Measurements from ENCODE around the gene CTNNB1. TPM values are rescaled to one million over a fixed set of nuclear protein-coding genes. Genes with fewer than 3 reads are reported as not detected.

CTNNB1 gene
- total and polyA plus RNA-seq, 2 of the 8 experiments (the other 6 are each of a cell fraction or from before 2014, with no cell fraction given), result 356 to 579 TPM

- Histone ChIP-seq H4K20me1 (replicated peaks in 1 of 2; ENCODE audit: control insufficient read depth in 1 of 2, insufficient read depth in 2 of 2, low read length in 2 of 2) (peaks cover 0 to 1% of the 10 kb centered on the region in 2 experiments), H3K14ac (ENCODE audit: insufficient read length) (no peak overlapping the region), H3K56ac (replicated peaks; ENCODE audit: insufficient read length, low read depth, low read length) (no peak overlapping the region), H3K9ac (replicated peaks in 1 of 4; ENCODE audit: extremely low read depth in 1 of 4, low read depth in 3 of 4, low read length in 3 of 4) (no peak overlapping the region), H3K27ac (ENCODE audit: low read depth, low read length) (no peak overlapping the region), H3K79me1 (ENCODE audit: low read depth, low read length) (no peaks in the 10 kb centered on the region), H3K23ac (ENCODE audit: insufficient read length) (no peak overlapping the region), H3K27me3 (replicated peaks in 1 of 4; ENCODE audit: control insufficient read depth in 3 of 4, extremely low read depth in 1 of 4, insufficient read depth in 3 of 4, low read length in 3 of 4) (no peaks in the 10 kb centered on the region), H2BK5ac (ENCODE audit: low read depth, low read length) (no peak overlapping the region), H2BK120ac (replicated peaks; ENCODE audit: low read depth, low read length) (no peak overlapping the region), H3K4me3 (ENCODE audit: extremely low read depth in 1 of 4, insufficient read depth in 2 of 4, low read depth in 3 of 4, low read length in 4 of 4) (no peak overlapping the region), H2BK12ac (ENCODE audit: low read depth, low read length) (no peak overlapping the region; the same call in 1 of the 2 replicates), H3K4me1 (replicated peaks in 1 of 4; ENCODE audit: control insufficient read depth in 3 of 4, insufficient read depth in 4 of 4, low read length in 3 of 4) (peaks cover 0 to 3% (median 0%) of the 10 kb centered on the region in 4 experiments; a peak in 2 of 7 replicates), H2BK20ac (ENCODE audit: low read length) (no peak overlapping the region), H2BK15ac (ENCODE audit: low read length) (no peak overlapping the region), H3K23me2 (ENCODE audit: low read depth, low read length) (no peaks in the 10 kb centered on the region), H2AFZ (ENCODE audit: low read length) (no peak overlapping the region), H3K4ac (replicated peaks; ENCODE audit: insufficient read length, low read depth, low read length) (no peak overlapping the region), H4K8ac (ENCODE audit: extremely low read depth, insufficient read depth, low read length) (no peak overlapping the region), H3K79me2 (ENCODE audit: control insufficient read depth in 1 of 2, insufficient read depth in 2 of 2, low read length in 2 of 2) (no peaks in the 10 kb centered on the region), H3K4me2 (ENCODE audit: insufficient read depth in 1 of 2, low read depth in 2 of 2, low read length in 2 of 2) (no peak overlapping the region), H4K91ac (replicated peaks; ENCODE audit: insufficient read length, low read length) (no peak overlapping the region), H3K9me3 (ENCODE audit: insufficient read depth in 2 of 2, low read depth in 1 of 2, low read length in 1 of 2) (no peaks in the 10 kb centered on the region), H3K36me3 (ENCODE audit: control insufficient read depth in 2 of 4, insufficient read depth in 4 of 4, low read length in 3 of 4) (no peaks in the 10 kb centered on the region), H4K5ac (ENCODE audit: insufficient read length, low read depth, low read length) (no peak overlapping the region), H3K18ac (ENCODE audit: extremely low read depth, low read length) (no peak overlapping the region), H2AK5ac (ENCODE audit: low read depth, low read length) (no peak overlapping the region)
- WGBS, 2 experiments (ENCODE audit: extremely low coverage in 1 of 2, insufficient coverage in 1 of 2, insufficient read length in 1 of 2, insufficient replicate concordance in 2 of 2, low coverage in 1 of 2, low lambda C conversion rate in 2 of 2, missing lambda C conversion rate in 1 of 2), result 89% methylated on average over 3 of the region's 3 CpGs; no CpG with 5 or more reads in 1 of the 2 experiments
- TF ChIP-seq SIN3A (conservative IDR thresholded peaks at IDR 0.05 in 1 of 2, IDR thresholded peaks at IDR 0.05 in 1 of 2; ENCODE audit: low read depth in 1 of 2, low read length in 2 of 2) (no peak), POLR2A (IDR thresholded peaks at IDR 0.05; ENCODE audit: control extremely low read depth in 1 of 2, low read depth in 2 of 2, low read length in 2 of 2) (no peak), SAP30 (IDR thresholded peaks at IDR 0.05; ENCODE audit: insufficient read depth, insufficient replicate concordance, low read length) (no peak), YY1 (IDR thresholded peaks at IDR 0.05; ENCODE audit: low read depth, low read length) (no peak), SIRT6 (IDR thresholded peaks at IDR 0.05; ENCODE audit: low read length) (no peak)
- CTCF ChIA-PET (ENCODE audit: partially characterized antibody), result interaction anchor here (0.7 to 0.9 kb wide), 2 partner anchors 20 to 633 kb away, joined by 3 to 4 read pairs; no protein-coding TSS in a partner anchor
- DNase-seq (ENCODE audit: low read depth in 1 of 2, low spot score in 2 of 2) (no peak), FAIRE-seq (no peak)
- POLR2A ChIA-PET (ENCODE audit: partially characterized antibody), result interaction anchor here (2.7 kb wide), 1 partner anchor 50 kb away, joined by 11 read pairs; the partner anchor contains the start of gene CTNNB1
These were observed 49.2 kb downstream of the CTNNB1 start for GRCh38 chr3:41248525-41248924.

All from H1 (cell line).